Measurements from ENCODE around the gene FOXO1.
"Not testable (repeated sequence)": the region's sequence is repeated elsewhere in the genome, so short reads cannot be mapped to it uniquely, and the experiment has no call there.

The FOXO1 gene

GRCh38 chr13:40666045-40666932 lies at the start of gene FOXO1:
FOXO1 (minus strand) TSS chr13:40666641; CDS start chr13:40666212, 429 bp downstream.
- DNase-seq, result peak; percentile 84

GRCh38 chr13:40714433-40714832 lies 48.0 kb upstream of the FOXO1 start:
- DNase-seq, result not testable (repeated sequence)

GRCh38 chr13:40706439-40706838 lies 40.0 kb upstream of the FOXO1 start:
- no peak for DNase-seq

- DNase-seq, result no peak
These were observed 31.3 kb upstream of the FOXO1 start for GRCh38 chr13:40697711-40698110.

- DNase-seq, result no peak
These were observed 28.0 kb upstream of the FOXO1 start for GRCh38 chr13:40694426-40694825.

- DNase-seq, result no peak
These were observed 26.5 kb upstream of the FOXO1 start for GRCh38 chr13:40692946-40693345.

- DNase-seq, result no peak
These were observed 22.3 kb upstream of the FOXO1 start for GRCh38 chr13:40688781-40689180.

GRCh38 chr13:40682449-40683240 lies 16.2 kb upstream of the FOXO1 start:
- peak; percentile 91 for DNase-seq

GRCh38 chr13:40681341-40682146 lies 15.1 kb upstream of the FOXO1 start:
- DNase-seq, result peak; percentile 96

- DNase-seq, result peak; percentile 16
These were observed 14.3 kb upstream of the FOXO1 start for GRCh38 chr13:40680659-40681323.

GRCh38 chr13:40679480-40679985 lies 13.1 kb upstream of the FOXO1 start:
- DNase-seq, result no peak

- DNase-seq, result peak; percentile 20
These were observed 10.6 kb upstream of the FOXO1 start for GRCh38 chr13:40677064-40677463.

GRCh38 chr13:40676007-40676406 lies 9.6 kb upstream of the FOXO1 start:
- DNase-seq, result peak; percentile 61

- DNase-seq, result no peak
These were observed 7.0 kb upstream of the FOXO1 start for GRCh38 chr13:40673414-40673813.

- no peak for DNase-seq
These were observed 6.4 kb upstream of the FOXO1 start for GRCh38 chr13:40672765-40673397.

GRCh38 chr13:40671956-40672764 lies 5.7 kb upstream of the FOXO1 start:
- peak; percentile 96 for DNase-seq

- DNase-seq, result no peak
These were observed 3.9 kb upstream of the FOXO1 start for GRCh38 chr13:40670307-40670706.

- DNase-seq, result peak; percentile 94
These were observed 1.9 kb upstream of the FOXO1 start for GRCh38 chr13:40668335-40668734.

GRCh38 chr13:40667622-40667978 lies 1.2 kb upstream of the FOXO1 start:
- peak; percentile 30 for DNase-seq

- DNase-seq, result peak; percentile 23
These were observed 636 bp upstream of the FOXO1 start for GRCh38 chr13:40666933-40667621.
